ENCODE data around the gene SLC6A4. TPM values are rescaled to one million over a fixed set of nuclear protein-coding genes. Genes with fewer than 3 reads are reported as not detected.
A peak's percentile ranks its signal among the peaks of the same experiment; 100 is the strongest.

Gene SLC6A4
- total and polyA plus RNA-seq, 2 of the 8 experiments (the other 6 are each of a cell fraction or from before 2014, with no cell fraction given): 0.09 to 0.33 TPM

GRCh38 chr17:30240177-30240576 lies 4.7 kb upstream of the SLC6A4 start:
- no peak overlapping the region for H3K9ac ChIP-seq (replicated peaks in 1 of 4; ENCODE audit: extremely low read depth in 1 of 4, low read depth in 3 of 4, low read length in 3 of 4)
- FAIRE-seq: no peak
- no peak overlapping the region for H2BK5ac ChIP-seq (ENCODE audit: low read depth, low read length)
- CTCF ChIA-PET (ENCODE audit: partially characterized antibody): interaction anchor here (0.6 to 4.7 kb wide), 2 partner anchors 97 to 172 kb away, joined by 3 to 19 read pairs; no protein-coding TSS in a partner anchor
- no peak overlapping the region for H2AK5ac ChIP-seq (ENCODE audit: low read depth, low read length)
- H2BK120ac ChIP-seq (replicated peaks; ENCODE audit: low read depth, low read length): no peak overlapping the region
- peaks cover 0 to 18% (median 15%) of the 10 kb centered on the region in 4 experiments; a peak in 5 of 7 replicates for H3K4me1 ChIP-seq (replicated peaks in 1 of 4; ENCODE audit: control insufficient read depth in 3 of 4, insufficient read depth in 4 of 4, low read length in 3 of 4)
- H2AFZ ChIP-seq (ENCODE audit: low read length): no peak overlapping the region
- no peaks in the 10 kb centered on the region for H4K20me1 ChIP-seq (replicated peaks in 1 of 2; ENCODE audit: control insufficient read depth in 1 of 2, insufficient read depth in 2 of 2, low read length in 2 of 2)
- no peak for DNase-seq (ENCODE audit: low read depth in 1 of 2, low spot score in 2 of 2)
- H4K5ac ChIP-seq (ENCODE audit: insufficient read length, low read depth, low read length): no peak overlapping the region
- H4K91ac ChIP-seq (replicated peaks; ENCODE audit: insufficient read length, low read length): no peak overlapping the region
- no peak overlapping the region for H4K8ac ChIP-seq (ENCODE audit: extremely low read depth, insufficient read depth, low read length)
- H3K27ac ChIP-seq (ENCODE audit: low read depth, low read length): no peak overlapping the region
- no peak overlapping the region for H2BK15ac ChIP-seq (ENCODE audit: low read length)
- no peak overlapping the region for H3K56ac ChIP-seq (replicated peaks; ENCODE audit: insufficient read length, low read depth, low read length)
- H3K27me3 ChIP-seq (replicated peaks in 1 of 4; ENCODE audit: control insufficient read depth in 3 of 4, extremely low read depth in 1 of 4, insufficient read depth in 3 of 4, low read length in 3 of 4): peaks cover 21 to 41% (median 36%) of the 10 kb centered on the region in 4 experiments
- H3K9me3 ChIP-seq (ENCODE audit: insufficient read depth in 2 of 2, low read depth in 1 of 2, low read length in 1 of 2): peaks cover 5 to 8% of the 10 kb centered on the region in 2 experiments; a peak in 2 of 4 replicates
- no peaks in the 10 kb centered on the region for H3K79me1 ChIP-seq (ENCODE audit: low read depth, low read length)
- H2BK12ac ChIP-seq (ENCODE audit: low read depth, low read length): 0 out of 2 replicates have a peak overlapping the region, but pooled peaks have one; percentile 50
- POLR2A ChIA-PET (ENCODE audit: partially characterized antibody): interaction anchor here (1.1 kb wide), 1 partner anchor 115 kb away, joined by 3 read pairs; no protein-coding TSS in a partner anchor
- no peak overlapping the region for H3K4me2 ChIP-seq (ENCODE audit: insufficient read depth in 1 of 2, low read depth in 2 of 2, low read length in 2 of 2)
- no peaks in the 10 kb centered on the region for H3K79me2 ChIP-seq (ENCODE audit: control insufficient read depth in 1 of 2, insufficient read depth in 2 of 2, low read length in 2 of 2)
- H3K4me3 ChIP-seq (ENCODE audit: extremely low read depth in 1 of 4, insufficient read depth in 2 of 4, low read depth in 3 of 4, low read length in 4 of 4): no peak overlapping the region
- peaks cover 18% of the 10 kb centered on the region; the same call in 1 of the 2 replicates for H3K23me2 ChIP-seq (ENCODE audit: low read depth, low read length)
- no peak for TF ChIP-seq JUND (IDR thresholded peaks at IDR 0.05; ENCODE audit: low read length)
- no peak for TF ChIP-seq ATF3 (IDR thresholded peaks at IDR 0.05; ENCODE audit: insufficient read depth, low read depth, low read length)
- WGBS, 2 experiments (ENCODE audit: extremely low coverage in 1 of 2, insufficient coverage in 1 of 2, insufficient read length in 1 of 2, insufficient replicate concordance in 2 of 2, low coverage in 1 of 2, low lambda C conversion rate in 2 of 2, missing lambda C conversion rate in 1 of 2): 85% methylated on average over 8 of the region's 8 CpGs; no CpG with 5 or more reads in 1 of the 2 experiments
- no peak overlapping the region for H3K23ac ChIP-seq (ENCODE audit: insufficient read length)
- no peak overlapping the region for H2BK20ac ChIP-seq (ENCODE audit: low read length)
- no peak overlapping the region for H3K4ac ChIP-seq (replicated peaks; ENCODE audit: insufficient read length, low read depth, low read length)
- H3K18ac ChIP-seq (ENCODE audit: extremely low read depth, low read length): no peak overlapping the region
- peaks cover 0 to 7% (median 0%) of the 10 kb centered on the region in 4 experiments; a peak in 1 of 8 replicates for H3K36me3 ChIP-seq (ENCODE audit: control insufficient read depth in 2 of 4, insufficient read depth in 4 of 4, low read length in 3 of 4)
- H3K14ac ChIP-seq (ENCODE audit: insufficient read length): no peak overlapping the region

Measured in H1 (cell line).